ENCODE results near the gene CYFIP1.
A peak's percentile ranks its signal among the peaks of the same experiment; 100 is the strongest.

CYFIP1 gene

DNA sequence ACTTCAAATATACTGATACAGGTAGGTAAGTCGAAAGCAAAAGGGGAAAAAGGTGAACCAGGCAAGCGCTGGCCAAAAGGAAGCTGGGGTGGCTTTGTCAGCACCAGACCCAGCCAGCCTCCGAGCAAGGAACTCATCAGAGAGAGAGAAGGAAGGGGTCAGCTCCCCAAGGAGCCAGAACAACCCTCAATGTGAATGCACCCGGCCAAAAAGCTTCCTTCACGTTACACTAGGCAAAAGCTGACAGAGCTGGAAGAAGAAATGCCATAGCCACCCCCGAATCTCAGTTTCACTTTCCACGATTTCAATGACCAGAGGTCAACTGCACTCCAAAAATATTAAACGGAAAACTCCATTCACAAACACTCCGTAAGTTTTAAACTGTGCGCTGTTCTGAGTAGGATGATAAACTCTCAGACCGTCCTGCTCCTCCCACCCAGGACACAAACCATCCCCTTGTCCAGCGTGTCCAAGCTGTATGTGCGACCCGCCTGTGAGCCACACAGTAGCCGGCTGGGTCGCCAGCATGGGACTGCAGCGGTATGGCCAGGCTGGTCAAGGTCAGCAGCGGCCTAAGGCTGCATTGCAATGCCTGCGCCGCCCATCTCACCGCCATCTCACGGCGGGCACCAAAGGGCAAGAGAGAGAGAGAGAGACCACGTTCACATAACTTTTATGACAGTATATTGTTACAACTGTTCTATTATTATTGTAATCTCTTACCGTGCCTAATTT, 29.7 kb downstream of the CYFIP1 start:
- DNase-seq (ENCODE audit: low read depth), result no peak

GRCh38 chr15:22949074-22949547, 31.1 kb downstream of the CYFIP1 start:
- DNase-seq (ENCODE audit: low read depth), result peak; percentile 40

DNA sequence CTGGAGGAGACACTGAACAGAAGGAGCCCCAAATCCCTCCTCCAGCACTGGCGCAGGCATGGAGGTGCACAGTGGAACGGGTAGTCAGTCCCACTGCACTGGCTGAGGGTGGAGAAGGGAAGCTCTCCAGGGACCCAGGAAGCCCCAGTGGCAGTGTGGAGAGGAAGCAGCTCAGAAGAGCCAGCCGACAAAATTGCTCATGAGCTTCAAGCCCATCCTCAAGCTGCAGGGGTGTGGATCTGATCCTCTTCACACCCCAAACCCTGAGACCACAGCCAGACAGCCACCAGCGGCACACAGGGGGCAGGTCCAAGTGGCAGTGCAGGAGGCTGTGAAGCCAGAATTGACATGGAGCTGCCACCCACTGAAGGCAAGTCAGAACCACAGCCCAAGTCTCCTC, 32.1 kb downstream of the CYFIP1 start:
- DNase-seq (ENCODE audit: low read depth), result no peak

DNA sequence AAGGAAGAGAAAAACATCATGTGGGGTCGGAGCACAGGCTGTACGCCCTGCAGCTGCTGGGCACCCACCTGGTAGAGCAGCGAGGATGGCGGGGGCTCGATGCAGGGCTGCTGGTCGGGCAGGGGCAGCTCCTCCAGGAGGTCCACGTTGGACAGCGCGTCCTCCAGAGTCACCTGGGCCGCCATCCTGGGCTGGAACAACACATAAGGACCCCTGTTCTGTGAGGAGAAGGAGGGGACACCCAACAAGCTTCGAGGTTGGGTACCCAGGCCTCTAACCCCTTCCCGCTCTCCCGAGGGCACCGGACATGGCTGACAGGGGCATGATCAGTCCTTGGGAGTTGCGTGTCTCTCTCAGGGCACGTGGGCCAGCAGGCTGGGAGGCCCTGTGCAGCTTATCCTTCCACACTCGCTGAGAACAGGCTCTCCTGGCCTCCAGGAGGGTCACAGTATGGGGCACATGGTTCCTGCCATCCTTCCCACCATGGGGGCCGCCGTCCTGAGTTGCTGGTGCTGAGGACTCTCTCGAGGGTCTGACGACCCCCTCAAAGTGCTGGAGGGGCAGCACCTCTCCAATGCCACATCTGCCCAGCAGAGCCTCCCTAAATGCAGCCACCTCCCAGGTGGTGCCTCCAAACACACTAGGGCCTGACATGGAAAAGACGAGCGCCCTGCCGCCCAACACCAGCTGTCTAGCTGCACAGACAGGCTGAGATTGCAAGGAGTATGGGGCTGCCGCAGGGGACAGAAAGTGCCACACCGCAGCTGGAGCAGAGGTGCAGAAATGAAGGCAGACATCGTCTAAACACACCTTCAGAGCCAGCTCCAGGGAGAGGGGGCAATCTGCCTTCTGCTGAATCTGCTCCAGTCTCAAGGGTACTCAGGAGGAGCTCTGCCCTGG, 32.8 kb downstream of the CYFIP1 start:
- no peak for DNase-seq (ENCODE audit: low read depth)

DNA sequence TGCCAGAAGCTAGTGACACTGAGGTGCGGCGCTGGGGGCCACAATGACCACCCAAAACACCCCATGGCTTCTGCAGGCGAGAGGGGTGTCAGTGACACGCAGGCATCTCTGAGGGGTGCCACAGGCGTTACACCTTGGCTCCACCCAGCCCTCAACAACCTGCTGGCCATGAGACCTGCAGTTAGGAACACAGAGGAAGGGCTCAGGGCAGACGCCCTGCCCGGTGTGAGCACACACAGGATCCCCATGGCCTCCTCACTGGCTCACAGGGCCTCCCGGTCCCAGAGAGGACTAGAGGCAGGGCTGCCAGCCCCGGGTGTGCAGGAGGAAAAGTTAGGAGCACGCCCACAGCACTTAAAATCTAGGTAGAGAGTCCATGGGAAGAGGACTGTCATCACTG, 35.1 kb downstream of the CYFIP1 start:
- DNase-seq (ENCODE audit: low read depth), result no peak

GRCh38 chr15:22944651-22945050, 35.5 kb downstream of the CYFIP1 start:
- no peak for DNase-seq (ENCODE audit: low read depth)

GRCh38 chr15:22942877-22943276, 37.3 kb downstream of the CYFIP1 start:
- DNase-seq (ENCODE audit: low read depth), result no peak

GRCh38 chr15:22942306-22942855, 37.8 kb downstream of the CYFIP1 start:
- no peak for DNase-seq (ENCODE audit: low read depth)

DNA sequence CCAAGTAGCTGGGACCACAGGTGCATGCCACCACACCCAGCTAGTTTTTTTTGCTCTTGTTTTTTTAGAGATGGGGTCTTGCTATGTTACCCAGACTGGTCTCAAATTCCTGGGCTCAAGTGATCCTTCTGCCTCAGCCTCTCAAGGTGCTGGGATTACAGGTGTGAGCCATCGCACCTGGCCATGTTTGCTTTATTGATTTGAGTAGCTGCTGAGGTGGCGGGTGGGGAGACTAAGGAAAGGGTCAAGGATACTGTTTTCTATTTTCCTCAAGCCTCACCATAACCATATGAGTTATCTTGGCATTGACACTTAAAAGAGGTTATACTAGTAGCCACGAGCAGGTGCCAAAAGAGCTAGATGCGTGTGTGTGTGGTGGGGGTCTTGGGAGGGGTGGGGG, 39.0 kb downstream of the CYFIP1 start:
- DNase-seq (ENCODE audit: low read depth), result no peak

- no peak for DNase-seq (ENCODE audit: low read depth)
Measured at GRCh38 chr15:22939652-22940061, 40.5 kb downstream of the CYFIP1 start.

- DNase-seq (ENCODE audit: low read depth), result no peak
Measured at GRCh38 chr15:22939051-22939450, 41.1 kb downstream of the CYFIP1 start.

DNA sequence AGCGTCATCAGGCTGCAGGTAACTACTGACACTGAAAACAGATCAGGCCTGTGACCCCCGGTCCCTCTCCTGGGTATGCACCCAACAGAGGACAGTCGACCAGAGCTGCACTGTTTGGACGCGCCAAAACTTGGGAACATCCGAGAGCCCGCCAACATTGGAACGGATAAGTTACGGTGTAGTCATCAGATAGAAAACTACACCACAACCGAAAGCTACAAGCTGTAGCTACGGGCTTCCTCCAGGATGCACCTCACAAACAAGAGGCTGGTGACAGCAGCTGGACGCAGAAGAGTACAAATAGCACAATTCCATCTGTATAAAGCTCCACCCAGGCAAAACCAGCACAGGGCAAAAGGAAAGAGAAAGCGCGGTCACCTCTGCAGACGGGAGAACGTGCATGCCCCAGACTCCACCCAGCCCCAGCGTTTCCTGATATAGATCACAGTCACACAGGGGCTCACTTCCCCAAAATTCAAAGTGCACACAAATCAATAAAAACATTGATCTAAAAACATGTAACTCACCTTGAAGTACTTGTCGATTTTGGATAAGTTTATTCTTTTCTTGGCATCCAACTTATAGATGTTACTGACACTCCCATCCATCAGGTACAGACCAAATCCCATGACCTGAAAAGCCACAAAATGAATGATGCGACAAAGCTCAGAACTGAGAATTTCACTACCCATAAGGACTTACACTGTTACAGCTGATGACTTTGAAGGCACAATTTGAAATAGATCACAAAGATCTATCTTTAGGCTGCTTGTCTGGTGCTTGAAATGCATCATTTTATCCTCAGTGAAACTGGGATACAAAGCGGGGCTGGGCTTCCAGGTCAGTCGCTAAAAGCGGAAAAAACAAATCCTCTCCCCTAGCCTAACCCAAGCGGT, 43.3 kb downstream of the CYFIP1 start:
- DNase-seq (ENCODE audit: low read depth), result no peak

DNA sequence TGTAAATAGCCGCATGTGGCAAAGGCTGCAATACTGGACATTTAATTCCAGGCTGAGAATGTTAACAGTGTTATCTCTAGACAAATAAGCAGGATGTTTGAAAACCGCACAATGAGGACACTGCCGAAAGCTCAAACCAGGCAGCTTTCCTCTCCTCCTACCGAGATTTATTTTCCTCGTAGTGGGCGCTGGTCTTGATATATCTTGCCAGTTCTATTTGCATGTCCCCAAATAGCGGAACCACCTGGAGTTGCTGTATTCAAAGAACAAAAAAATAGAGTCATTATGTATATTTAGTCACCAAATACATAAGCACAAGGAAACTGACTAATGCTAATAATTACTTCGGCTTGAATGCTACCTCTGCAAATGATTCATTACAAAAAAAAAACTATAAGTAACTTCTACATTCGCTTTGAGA, 46.5 kb downstream of the CYFIP1 start:
- DNase-seq (ENCODE audit: low read depth), result no peak

- no peak for DNase-seq (ENCODE audit: low read depth)
Measured at GRCh38 chr15:22931784-22932536, 48.2 kb downstream of the CYFIP1 start.

DNA sequence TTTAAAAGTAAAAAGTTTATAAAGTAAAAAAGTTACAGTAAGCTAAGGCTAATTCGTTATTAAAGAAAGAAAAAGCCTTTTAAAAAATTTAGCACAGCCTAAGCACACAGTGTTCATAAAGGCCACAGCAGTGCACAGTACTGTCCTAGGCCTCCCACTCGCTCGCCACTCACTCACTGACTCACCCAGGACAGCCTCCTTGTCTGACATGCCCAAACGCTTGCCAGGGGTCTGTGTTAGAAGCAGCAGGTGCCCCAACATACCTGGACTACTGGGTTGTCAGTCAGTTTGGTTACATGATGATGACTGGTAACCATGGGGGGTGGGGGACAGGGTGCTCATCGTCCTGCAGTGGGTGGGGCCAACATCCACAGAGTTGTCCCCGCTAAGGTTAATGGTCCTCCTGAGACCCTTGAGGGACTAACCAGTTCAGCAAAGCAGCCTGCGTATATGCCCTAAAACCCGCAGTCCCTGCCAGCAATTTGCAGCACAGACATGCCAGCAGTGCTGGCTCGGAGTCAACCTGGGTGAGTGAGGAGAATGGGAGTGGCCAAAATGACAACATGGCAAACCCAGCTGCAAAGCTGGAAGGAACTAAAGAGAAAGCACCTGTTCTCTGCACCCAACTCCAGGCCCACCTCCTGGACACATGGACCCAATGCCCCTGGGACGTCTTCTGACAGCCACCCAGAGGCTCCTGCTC, 49.2 kb downstream of the CYFIP1 start:
- no peak for DNase-seq (ENCODE audit: low read depth)

DNA sequence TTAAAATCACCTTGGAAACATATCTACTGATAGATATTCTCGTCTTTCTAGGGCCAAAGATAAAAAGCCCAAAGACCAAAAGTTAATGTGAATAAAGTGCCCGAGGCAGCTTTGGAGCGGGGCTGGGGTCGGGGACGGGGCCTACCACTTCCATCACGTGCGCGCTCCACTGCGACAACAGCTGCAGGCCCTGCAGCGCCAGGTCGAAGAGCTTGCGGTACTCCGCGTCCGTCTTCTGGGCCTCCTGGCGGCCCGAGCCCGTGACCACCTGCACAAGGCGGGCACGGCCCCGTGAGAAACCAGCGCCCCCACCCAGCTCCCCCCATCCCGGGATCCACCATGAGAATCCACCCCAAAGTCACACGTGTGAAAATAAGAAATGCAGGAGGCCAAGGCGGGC, 52.4 kb downstream of the CYFIP1 start:
- DNase-seq (ENCODE audit: low read depth), result no peak

- no peak for DNase-seq (ENCODE audit: low read depth)
Measured at GRCh38 chr15:22925875-22926274, 54.3 kb downstream of the CYFIP1 start.

DNA sequence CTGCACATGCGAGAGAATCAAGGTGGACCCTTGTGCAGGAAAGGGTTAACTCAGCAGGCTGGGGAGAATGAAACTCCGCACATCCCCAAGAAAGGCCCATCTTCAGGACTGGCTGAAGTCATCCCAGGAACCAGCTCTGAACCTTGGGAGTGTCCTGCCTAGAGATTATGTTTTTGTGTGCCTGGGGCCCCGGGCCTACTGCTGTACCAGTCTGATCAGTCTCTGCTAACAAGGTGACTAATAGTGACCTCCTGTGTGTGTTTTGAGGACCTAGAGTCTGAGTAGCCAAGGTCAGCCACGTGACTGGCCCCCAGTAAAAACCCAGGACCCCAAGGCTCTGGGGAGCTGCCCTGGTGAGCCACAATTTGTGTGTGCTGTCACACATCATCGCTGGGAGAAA, 58.2 kb downstream of the CYFIP1 start:
- no peak for DNase-seq (ENCODE audit: low read depth)

GRCh38 chr15:22919171-22919570, 61.0 kb downstream of the CYFIP1 start:
- no peak for DNase-seq (ENCODE audit: low read depth)

GRCh38 chr15:22918596-22919140, 61.5 kb downstream of the CYFIP1 start:
- no peak for DNase-seq (ENCODE audit: low read depth)
